GM19467 (cell line): ENCODE measurements around the gene ZBTB20.

Experiments used
- ATAC-seq: cut with Tn5 transposase; IDR thresholded peaks from one replicate; pipeline ENCODE4 v1.9.1; 2021; ENCODE audit warnings: mild to moderate bottlenecking, moderate library complexity; ENCODE audit not compliant: unreplicated experiment

Gene ZBTB20

GRCh38 chr3:114645392-114645791, 501.7 kb downstream of the ZBTB20 start:
- no peak for ATAC-seq

GRCh38 chr3:114644367-114644766, 502.7 kb downstream of the ZBTB20 start:
- ATAC-seq: no peak

GRCh38 chr3:114642951-114643741, 503.9 kb downstream of the ZBTB20 start:
- ATAC-seq: no peak

GRCh38 chr3:114640126-114640525, 507.0 kb downstream of the ZBTB20 start:
- no peak for ATAC-seq

GRCh38 chr3:114639171-114639570, 507.9 kb downstream of the ZBTB20 start:
- no peak for ATAC-seq

GRCh38 chr3:114635878-114636277, 511.2 kb downstream of the ZBTB20 start:
- no peak for ATAC-seq

GRCh38 chr3:114634635-114635034, 512.5 kb downstream of the ZBTB20 start:
- ATAC-seq: no peak

GRCh38 chr3:114632757-114633424, 514.2 kb downstream of the ZBTB20 start:
- ATAC-seq: no peak

GRCh38 chr3:114627770-114628169, 519.3 kb downstream of the ZBTB20 start:
- ATAC-seq: no peak

GRCh38 chr3:114626751-114627150, 520.3 kb downstream of the ZBTB20 start:
- no peak for ATAC-seq

GRCh38 chr3:114624571-114625181, 522.4 kb downstream of the ZBTB20 start:
- ATAC-seq: no peak

GRCh38 chr3:114624047-114624445, 523.0 kb downstream of the ZBTB20 start:
- no peak for ATAC-seq

- no peak for ATAC-seq
These were observed 523.6 kb downstream of the ZBTB20 start for GRCh38 chr3:114623420-114624046.

- no peak for ATAC-seq
These were observed 525.1 kb downstream of the ZBTB20 start for GRCh38 chr3:114622001-114622400.

GRCh38 chr3:114619771-114620170, 527.3 kb downstream of the ZBTB20 start:
- no peak for ATAC-seq

- ATAC-seq: no peak
These were observed 531.5 kb downstream of the ZBTB20 start for GRCh38 chr3:114615523-114616085.

- ATAC-seq: no peak
These were observed 537.0 kb downstream of the ZBTB20 start for GRCh38 chr3:114609973-114610630.

GRCh38 chr3:114608293-114608692, 538.8 kb downstream of the ZBTB20 start:
- ATAC-seq: no peak

GRCh38 chr3:114606336-114606735, 540.8 kb downstream of the ZBTB20 start:
- ATAC-seq: no peak

- no peak for ATAC-seq
These were observed 546.5 kb downstream of the ZBTB20 start for GRCh38 chr3:114600571-114600970.

- no peak for ATAC-seq
These were observed 549.2 kb downstream of the ZBTB20 start for GRCh38 chr3:114597871-114598270.
